Suppressor macrophage (primary cell): Measurements from ENCODE around the gene PCDHGA8.
"Not testable (repeated sequence)": the region's sequence is repeated elsewhere in the genome, so short reads cannot be mapped to it uniquely, and the experiment has no call there.

Experiments used
- DNase-seq, 4 experiments: peaks; one replicate each; pipeline ENCODE4 v3.0.0-alpha.2; 2020 to 2022

Gene PCDHGA8

GRCh38 chr5:141403387-141403786 is 11.0 kb downstream of the PCDHGA8 start:
- DNase-seq, result no peak

- peak; percentile 43 to 81 (median 62) for DNase-seq
Observed at GRCh38 chr5:141407790-141408505, 15.5 kb downstream of the PCDHGA8 start, which contains the start of gene PCDHGB6. Gene PCDHGB6, plus strand, starts transcription at chr5:141408021. Its CDS starts 182 bp downstream, at chr5:141408203.

- no peak for DNase-seq
Observed at GRCh38 chr5:141409598-141410306, 17.3 kb downstream of the PCDHGA8 start.

- DNase-seq, result no peak
Observed at GRCh38 chr5:141411575-141411974, 19.1 kb downstream of the PCDHGA8 start.

- DNase-seq, result peak; percentile 67 to 83 (median 77)
Observed at GRCh38 chr5:141412854-141413539, 20.6 kb downstream of the PCDHGA8 start, which contains the start of gene PCDHGA10. Gene PCDHGA10, plus strand, starts transcription at chr5:141412987. Its CDS starts 189 bp downstream, at chr5:141413176.

GRCh38 chr5:141413540-141414069 is 21.2 kb downstream of the PCDHGA8 start:
- DNase-seq, result no peak

GRCh38 chr5:141414548-141415274 is 22.3 kb downstream of the PCDHGA8 start:
- not testable (repeated sequence) for DNase-seq

- DNase-seq, result not testable (repeated sequence)
Observed at GRCh38 chr5:141415275-141415618, 22.8 kb downstream of the PCDHGA8 start.

GRCh38 chr5:141417494-141418172 is 25.2 kb downstream of the PCDHGA8 start, which contains the start of gene PCDHGB7:
Gene PCDHGB7, plus strand, starts transcription at chr5:141417677. Its CDS starts 183 bp downstream, at chr5:141417860.
- peak; percentile 83 to 93 (median 88) for DNase-seq

GRCh38 chr5:141419074-141419880 is 26.8 kb downstream of the PCDHGA8 start:
- DNase-seq, result no peak

- peak; percentile 79 to 87 (median 86) for DNase-seq
Observed at GRCh38 chr5:141420855-141421488, 28.5 kb downstream of the PCDHGA8 start, which contains the start of gene PCDHGA11. Gene PCDHGA11, plus strand, starts transcription at chr5:141421051. Its CDS starts 177 bp downstream, at chr5:141421228.

GRCh38 chr5:141421489-141421855 is 29.0 kb downstream of the PCDHGA8 start:
- DNase-seq, result no peak

- no peak for DNase-seq
Observed at GRCh38 chr5:141422742-141423291, 30.4 kb downstream of the PCDHGA8 start.

GRCh38 chr5:141427783-141428426 is 35.5 kb downstream of the PCDHGA8 start:
- no peak for DNase-seq

GRCh38 chr5:141430332-141431113 is 38.1 kb downstream of the PCDHGA8 start, which contains the start of gene PCDHGA12:
Gene PCDHGA12, plus strand, starts transcription at chr5:141430507. Its CDS starts 253 bp downstream, at chr5:141430760.
- peak; percentile 74 to 90 (median 86) for DNase-seq

- peak; percentile 5 to 45 (median 38) for DNase-seq
Observed at GRCh38 chr5:141431286-141431685, 38.9 kb downstream of the PCDHGA8 start.

- not testable (repeated sequence) for DNase-seq
Observed at GRCh38 chr5:141432308-141432707, 39.9 kb downstream of the PCDHGA8 start.

GRCh38 chr5:141432726-141433125 is 40.3 kb downstream of the PCDHGA8 start:
- not testable (repeated sequence) for DNase-seq
